ENCODE data around the gene SAXO1. TPM values are rescaled to one million over a fixed set of nuclear protein-coding genes. Genes with fewer than 3 reads are reported as not detected.

The SAXO1 gene
- total RNA-seq, 1 donor from 2014 or later: 0.10 TPM

DNA sequence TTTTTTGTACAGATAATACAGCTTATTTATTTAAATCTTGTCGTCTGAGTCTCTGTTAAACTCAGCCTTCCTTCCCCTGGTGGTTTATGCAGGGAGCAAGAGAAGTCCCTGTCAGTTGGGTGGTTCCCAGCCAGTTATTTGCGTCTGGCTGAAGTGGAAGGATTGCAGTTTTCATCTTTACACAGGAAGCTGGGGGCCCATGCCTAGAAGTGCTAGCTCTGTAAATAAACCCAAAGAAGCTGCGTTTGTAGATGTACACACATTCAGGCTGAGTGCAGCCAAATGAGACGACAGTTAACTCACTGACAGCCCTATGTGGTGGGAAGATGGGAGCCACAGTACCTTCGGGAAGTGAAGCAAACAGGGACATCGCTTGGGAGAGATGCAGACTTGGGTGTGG lies 122.1 kb downstream of the SAXO1 start:
- peak; percentile 31 for DNase-seq

- no peak for DNase-seq
Measured at GRCh38 chr9:18910435-18910834, 122.6 kb downstream of the SAXO1 start.

- no peak for DNase-seq
Measured at GRCh38 chr9:18909140-18910018, 123.6 kb downstream of the SAXO1 start.

GRCh38 chr9:18907927-18908625 lies 124.9 kb downstream of the SAXO1 start:
- DNase-seq: no peak

DNA sequence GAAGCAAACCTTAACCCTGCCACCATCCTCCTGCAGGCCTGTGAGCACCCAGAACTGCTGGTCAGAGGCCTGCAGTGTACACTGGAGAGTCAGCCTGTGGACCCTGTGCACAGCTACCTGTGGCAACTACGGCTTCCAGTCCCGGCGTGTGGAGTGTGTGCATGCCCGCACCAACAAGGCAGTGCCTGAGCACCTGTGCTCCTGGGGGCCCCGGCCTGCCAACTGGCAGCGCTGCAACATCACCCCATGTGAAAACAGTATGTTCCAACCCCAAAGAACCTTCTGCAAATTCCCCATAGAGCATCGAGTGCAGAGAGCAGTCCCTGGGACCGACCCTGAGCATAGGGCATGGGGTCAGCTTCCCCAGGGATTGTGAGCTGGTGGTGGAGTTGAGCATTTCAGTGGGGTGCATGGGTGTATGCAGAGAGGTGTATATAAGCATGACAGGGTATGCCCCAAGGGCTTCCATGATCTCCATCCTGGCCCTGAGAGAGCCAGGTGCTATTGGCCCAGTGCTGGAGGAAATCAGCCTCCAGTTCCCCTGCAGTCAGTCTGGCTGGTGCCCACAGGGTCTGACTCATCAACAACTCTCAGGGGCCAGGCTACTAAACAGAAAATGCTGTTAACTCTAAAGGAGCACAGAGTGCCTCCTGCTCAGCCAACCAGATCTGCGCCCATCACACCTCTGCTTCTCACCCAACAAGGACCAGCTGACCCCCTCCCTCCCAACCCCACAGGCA lies 126.2 kb downstream of the SAXO1 start:
- DNase-seq: no peak

- no peak for DNase-seq
Measured at GRCh38 chr9:18905883-18906629, 127.0 kb downstream of the SAXO1 start.

DNA sequence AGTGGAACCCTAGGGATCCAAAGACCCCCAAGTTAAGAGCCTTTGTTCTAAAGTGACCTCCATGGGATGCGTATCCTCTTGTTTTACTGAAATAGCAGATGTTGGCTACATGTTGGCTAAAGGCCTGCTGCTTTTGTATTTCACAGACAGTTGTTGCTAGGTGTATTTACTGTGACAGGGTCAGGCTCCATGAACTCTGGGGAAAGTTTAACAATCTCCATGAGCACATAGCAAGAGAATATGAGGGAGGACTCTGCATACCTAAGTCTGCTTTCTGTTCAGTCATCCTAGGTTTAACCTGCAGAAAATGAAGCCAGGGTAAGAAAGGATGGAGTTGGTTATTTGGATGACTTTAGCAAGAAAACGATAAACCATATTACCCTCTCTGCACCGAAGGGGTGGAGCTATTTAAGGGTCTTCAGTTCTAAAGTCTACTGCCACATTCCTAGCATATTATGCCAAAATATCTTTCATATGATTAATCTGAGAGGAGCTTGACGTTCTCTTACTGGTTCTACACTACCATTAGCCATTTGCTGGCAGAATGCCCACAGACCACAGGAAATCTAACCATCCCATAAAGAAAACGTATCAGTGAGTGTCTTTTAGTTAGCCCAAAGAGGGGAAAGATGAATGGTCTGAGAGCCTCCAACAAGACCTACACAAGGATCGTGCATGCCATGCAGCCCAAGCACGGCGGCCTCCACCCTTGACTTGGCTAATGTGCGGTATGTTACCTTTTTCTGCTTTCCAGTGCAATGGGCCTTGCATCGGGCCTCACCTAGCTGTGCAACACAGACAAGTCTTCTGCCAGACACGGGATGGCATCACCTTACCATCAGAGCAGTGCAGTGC lies 127.8 kb downstream of the SAXO1 start:
- no peak for DNase-seq

DNA sequence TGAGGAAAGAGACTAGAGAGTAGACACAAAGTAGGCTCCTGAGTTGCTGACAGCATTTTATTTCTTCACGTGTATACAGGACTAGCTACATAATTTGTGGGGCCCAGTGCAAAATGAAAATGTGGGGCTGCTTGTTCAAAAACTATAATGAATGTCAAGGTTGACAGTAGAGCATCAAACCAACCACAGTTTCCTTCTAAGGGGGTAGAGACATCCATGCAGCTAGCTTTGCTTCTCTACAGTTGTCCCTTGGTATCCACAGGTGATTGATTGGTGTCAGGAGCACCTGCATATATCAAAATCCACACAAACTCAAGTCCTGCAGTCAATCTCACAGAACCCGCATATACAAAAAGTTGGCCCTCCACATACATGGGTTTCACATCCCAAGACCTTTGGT lies 129.6 kb downstream of the SAXO1 start:
- DNase-seq: no peak

DNA sequence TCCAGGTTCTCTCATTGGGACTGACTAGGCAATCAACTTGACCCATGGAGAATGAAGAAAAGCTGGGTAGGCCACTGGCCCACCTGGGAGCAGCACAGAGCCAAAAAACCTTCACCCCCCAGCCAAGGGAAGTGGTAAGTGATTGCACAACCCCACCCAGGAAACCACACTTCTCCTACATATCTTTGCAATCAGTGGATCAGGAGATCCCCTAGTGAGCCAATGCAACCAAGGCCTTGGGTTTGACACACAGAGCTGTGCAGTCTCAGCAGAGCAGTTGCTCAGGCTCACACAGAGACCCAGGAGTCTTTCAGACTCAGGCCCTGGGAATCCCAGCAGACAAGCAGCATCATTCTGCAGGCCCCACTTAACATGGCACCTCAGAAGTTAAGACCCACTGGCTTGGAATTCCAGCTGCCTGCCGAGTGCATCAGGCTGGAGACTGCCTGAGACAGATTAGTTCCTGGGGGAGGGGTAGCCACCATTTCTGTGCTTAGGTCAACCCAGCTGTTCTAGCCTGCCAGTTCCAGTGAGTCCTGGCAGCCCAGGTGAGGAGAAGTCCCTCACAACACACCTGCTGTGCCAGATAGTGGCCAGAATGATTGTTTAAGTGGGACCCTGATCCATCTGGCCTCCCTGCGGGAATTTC lies 136.4 kb downstream of the SAXO1 start:
- DNase-seq: no peak

DNA sequence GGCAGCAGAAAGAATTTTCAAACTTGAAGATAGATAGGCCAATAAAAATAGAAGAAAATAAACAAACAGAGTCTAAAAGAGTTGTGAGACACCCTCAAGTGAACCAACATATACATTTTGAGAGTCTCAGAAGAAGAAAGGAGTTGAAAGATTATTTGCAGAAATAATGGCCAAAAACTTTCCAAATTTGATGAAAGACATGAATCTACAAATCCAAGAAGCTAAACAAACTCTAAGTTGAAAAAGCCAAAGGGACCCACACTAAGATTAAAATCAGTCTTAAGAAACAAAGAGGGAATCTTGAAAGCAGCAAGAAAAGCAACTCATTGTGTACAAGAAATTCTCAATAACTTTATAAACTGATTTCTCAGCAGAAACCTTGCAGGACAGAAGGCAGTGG lies 137.0 kb downstream of the SAXO1 start:
- no peak for DNase-seq

DNA sequence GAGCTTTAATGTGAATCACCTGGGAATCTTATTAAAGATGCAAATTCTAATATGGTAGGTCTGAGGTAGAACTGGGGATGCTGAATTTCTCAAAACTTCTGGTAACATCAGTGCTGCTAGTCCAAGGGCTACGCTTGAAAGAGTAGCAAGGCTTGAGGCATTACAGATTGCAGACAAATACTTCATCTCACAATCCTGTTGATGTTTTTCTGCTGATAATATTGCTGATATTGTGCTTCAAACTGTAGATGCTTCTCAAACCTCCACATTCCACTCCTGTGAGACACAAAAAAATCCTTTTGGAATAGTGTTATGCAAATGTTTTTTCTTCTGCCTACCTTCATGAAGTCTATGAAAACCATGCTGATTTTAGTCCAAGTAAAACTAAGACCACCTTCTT lies 139.5 kb downstream of the SAXO1 start:
- no peak for DNase-seq

- DNase-seq: no peak
Measured at GRCh38 chr9:18893046-18893445, 140.0 kb downstream of the SAXO1 start.

- DNase-seq: no peak
Measured at GRCh38 chr9:18891946-18892670, 140.9 kb downstream of the SAXO1 start.

DNA sequence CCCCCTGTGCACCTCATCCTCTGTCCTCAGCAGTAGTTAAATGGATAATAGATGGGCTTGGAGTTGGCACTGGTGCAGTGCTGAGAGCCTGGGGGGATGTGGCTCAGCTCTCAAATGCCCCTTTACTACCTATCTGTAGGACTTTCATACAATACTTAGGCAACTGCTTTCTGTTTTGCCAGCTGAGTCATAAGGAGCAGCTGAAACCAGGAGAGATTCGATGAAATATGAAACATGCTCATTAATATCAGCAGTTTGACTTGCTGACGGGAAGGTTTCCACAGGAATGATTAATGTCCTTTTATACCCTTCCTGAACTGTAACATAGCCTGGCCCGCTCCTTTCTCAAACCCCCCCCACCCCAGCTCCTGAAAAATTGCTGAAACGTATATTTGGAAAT lies 142.6 kb downstream of the SAXO1 start:
- DNase-seq: no peak

DNA sequence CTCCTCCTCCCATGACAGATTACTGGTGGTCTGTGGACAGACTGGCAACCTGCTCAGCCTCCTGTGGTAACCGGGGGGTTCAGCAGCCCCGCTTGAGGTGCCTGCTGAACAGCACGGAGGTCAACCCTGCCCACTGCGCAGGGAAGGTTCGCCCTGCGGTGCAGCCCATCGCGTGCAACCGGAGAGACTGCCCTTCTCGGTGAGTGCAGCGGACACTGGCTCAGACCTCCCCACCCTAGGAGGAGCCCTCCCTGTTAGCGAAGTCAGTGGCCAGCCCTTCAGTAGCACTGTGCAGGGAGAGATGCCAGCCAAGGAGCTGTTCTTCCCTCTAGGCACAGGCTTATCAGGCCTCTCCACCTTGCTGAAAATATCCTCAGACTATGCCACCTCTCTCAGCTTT lies 143.5 kb downstream of the SAXO1 start:
- no peak for DNase-seq

GRCh38 chr9:18888290-18888689 lies 144.7 kb downstream of the SAXO1 start:
- no peak for DNase-seq

GRCh38 chr9:18887546-18887945 lies 145.5 kb downstream of the SAXO1 start:
- no peak for DNase-seq

DNA sequence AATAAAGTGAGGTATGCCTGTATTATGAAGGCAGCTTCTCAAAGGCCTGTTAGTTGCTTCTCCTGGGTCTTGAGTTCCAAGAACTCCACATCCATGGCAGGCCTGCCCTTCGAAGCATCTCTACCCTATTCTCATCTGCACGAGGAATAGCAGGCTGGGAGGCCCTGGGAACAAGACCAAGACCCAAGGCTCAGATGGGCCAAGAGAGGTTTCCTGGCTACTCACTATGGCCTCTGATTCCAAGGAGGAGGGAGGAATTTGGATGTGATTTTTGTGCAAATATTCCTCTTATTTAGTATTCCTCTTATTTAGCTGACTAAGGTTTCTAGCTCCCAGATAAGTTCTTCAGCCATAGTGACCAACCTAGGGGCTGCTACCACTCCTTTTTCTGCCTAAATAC lies 151.3 kb downstream of the SAXO1 start:
- DNase-seq: peak; percentile 7

GRCh38 chr9:18877984-18878383 lies 155.0 kb downstream of the SAXO1 start:
- no peak for DNase-seq
